SJSA1 (cell line): Measurements from ENCODE around the gene C12orf60. TPM values are rescaled to one million over a fixed set of nuclear protein-coding genes. Genes with fewer than 3 reads are reported as not detected.
A peak's percentile ranks its signal among the peaks of the same experiment; 100 is the strongest.
"Not testable (repeated sequence)": the region's sequence is repeated elsewhere in the genome, so short reads cannot be mapped to it uniquely, and the experiment has no call there.

ENCODE experiments used
- DNase-seq, 2 experiments: peaks; one replicate each; pipeline ENCODE4 v3.0.0-alpha.2; 2015 to 2020; ENCODE audit warnings: low spot score in 2 of 2, low read depth in 1 of 2
- H3K27ac ChIP-seq: fragments of 250-450 bp; sonication (Bioruptor Pico); 2 replicates; pipeline ENCODE4 v1.5.1; 2020; ENCODE audit warnings: mild to moderate bottlenecking, moderate library complexity
- H3K27me3 ChIP-seq: fragments of 250-450 bp; sonication (Bioruptor Pico); replicated peaks from 2 replicates; pipeline ENCODE4 v1.5.1; 2020; ENCODE audit warnings: mild to moderate bottlenecking, moderate library complexity
- H3K36me3 ChIP-seq: fragments of 250-450 bp; sonication (Bioruptor Pico); 2 replicates; pipeline ENCODE4 v1.5.1; 2020; ENCODE audit warnings: mild to moderate bottlenecking
- H3K4me1 ChIP-seq: fragments of 250-450 bp; sonication (Bioruptor Pico); replicated peaks from 2 replicates; pipeline ENCODE4 v1.6.1; 2021; ENCODE audit warnings: mild to moderate bottlenecking
- H3K4me3 ChIP-seq: fragments of 250-450 bp; sonication (Bioruptor Pico); 2 replicates; pipeline ENCODE4 v1.5.1; 2020; ENCODE audit warnings: mild to moderate bottlenecking
- H3K9me3 ChIP-seq: fragments of 250-450 bp; sonication (Bioruptor Pico); replicated peaks from 2 replicates; pipeline ENCODE4 v1.5.1; 2020; ENCODE audit warnings: mild to moderate bottlenecking
- total RNA-seq: library from RNA; depleted of rRNA; stranded (reverse); fragments of >200 nt; shearing (Covaris generic); gene quantifications from 2 replicates; pipeline ENCODE4 v1.2.3, GENCODE V29; 2014; rRNA removed

C12orf60 gene, protein sequence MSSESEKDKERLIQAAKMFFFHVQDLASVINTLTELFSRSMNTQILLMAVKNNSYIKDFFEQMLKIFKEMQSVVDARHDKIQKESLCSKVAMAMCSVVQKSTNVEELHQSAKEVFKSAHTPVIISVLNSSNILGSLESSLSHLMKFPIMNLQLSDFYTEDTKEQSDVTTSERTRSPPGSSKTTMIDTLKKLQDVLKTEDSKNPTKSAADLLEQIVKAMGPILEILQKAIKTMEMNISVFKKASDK
- 0.53 and 1.4 TPM in 2 replicates for total RNA-seq

DNA sequence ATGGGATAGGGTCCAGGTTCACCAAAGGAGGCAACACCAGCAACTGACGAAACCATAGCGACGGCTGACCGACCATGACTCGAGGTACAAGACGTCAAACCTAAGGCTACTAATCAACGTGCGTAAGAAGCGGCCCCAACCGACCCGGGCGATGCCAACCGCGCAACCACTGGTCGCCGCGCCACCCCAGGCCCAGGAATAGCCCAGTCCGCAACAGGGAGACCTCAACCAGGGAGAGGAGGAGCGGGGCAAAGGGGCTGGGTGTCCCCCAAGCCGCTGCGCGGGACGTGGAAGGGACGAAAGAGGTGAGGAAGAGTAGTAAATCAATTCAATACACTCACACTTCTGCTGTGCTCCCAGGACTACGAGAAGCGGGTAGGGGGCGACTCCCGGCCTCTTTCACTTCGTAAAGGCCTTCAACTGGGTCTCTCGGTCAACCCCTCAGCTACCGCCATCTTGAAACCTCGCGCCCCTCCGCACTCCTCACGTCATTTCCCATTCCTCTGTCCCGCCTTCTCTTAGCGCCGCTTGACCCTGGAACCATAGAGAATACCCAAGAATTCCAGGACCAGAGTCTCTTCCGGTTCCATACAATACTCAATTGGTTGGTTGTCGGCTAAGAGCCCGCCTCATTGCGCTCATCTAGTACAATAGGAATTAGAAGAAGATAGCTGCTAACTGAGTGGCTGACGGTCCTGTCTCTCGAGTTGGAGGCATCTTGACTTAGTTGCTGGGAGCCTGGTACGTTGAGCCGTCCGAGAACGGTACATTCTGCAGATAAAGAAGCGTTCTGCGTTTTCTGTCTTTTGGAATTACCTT lies at the start of gene C12orf60, which contains the start of gene WBP11:
C12orf60 (plus strand) TSS at position 660 of the 819 bp plus-strand sequence. CDS start 19,266 bp downstream, outside the sequence.
WBP11 (minus strand) TSS at position 468 of the 819 bp plus-strand sequence. CDS start 2,095 bp downstream, outside the sequence.
- Histone ChIP-seq H3K36me3 (peaks cover 23% of the 10 kb centered on the region), H3K4me3 (peak within 1 kb of the TSS; percentile 78), H3K4me1 (0 out of 2 replicates have a peak, but pooled peaks cover 4% of the 10 kb centered on the region), H3K9me3 (no peaks in the 10 kb centered on the region), H3K27me3 (no peaks in the 10 kb centered on the region), H3K27ac (peak within 1 kb of the TSS; percentile 91)
- DNase-seq = peak; percentile 94 to 95

DNA sequence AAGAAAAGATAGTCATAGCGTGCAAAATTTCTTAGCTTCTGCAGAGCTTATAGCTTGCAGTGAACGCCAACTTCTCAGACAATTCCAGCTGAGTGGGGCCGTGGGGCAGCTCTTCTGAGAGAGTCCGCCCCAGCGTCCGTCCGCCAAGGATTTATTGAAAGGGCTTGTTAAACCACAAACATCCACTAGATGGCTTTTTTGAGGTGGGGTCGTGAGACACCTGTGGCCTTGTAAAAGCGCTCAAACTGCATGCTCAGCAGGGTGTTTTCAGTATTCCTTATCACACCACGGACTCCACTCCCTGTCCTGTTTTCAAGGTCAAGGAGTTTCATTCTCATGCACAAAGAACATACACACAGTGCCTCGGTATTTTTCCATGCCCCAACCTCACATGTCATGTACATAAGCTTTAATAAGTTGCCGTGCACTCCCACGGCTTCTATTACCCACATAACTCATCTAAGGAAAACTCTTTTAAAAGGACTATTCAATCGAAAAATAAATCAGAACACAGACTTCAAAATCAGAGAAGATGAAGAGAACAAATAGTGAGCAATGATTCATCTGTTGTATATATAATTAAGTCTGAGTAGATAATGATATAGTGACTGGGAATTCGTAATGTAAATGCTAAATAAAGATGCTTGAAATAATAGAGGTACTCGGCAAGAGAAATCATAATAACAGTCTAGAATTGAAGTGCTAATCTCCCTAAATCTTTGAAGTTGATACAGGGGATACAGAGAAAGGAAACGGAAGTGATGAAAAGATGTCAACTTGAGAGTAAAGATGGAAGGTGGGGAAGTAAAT lies 46.9 kb upstream of the C12orf60 start:
- no peak for DNase-seq
- no peaks in the 10 kb centered on the region for H3K27me3 ChIP-seq
- no peak overlapping the region for H3K27ac ChIP-seq
- H3K4me3 ChIP-seq = no peak overlapping the region
- no peaks in the 10 kb centered on the region for H3K4me1 ChIP-seq
- H3K36me3 ChIP-seq = 0 out of 2 replicates have a peak, but pooled peaks cover under 1% of the 10 kb centered on the region
- H3K9me3 ChIP-seq = no peaks in the 10 kb centered on the region

DNA sequence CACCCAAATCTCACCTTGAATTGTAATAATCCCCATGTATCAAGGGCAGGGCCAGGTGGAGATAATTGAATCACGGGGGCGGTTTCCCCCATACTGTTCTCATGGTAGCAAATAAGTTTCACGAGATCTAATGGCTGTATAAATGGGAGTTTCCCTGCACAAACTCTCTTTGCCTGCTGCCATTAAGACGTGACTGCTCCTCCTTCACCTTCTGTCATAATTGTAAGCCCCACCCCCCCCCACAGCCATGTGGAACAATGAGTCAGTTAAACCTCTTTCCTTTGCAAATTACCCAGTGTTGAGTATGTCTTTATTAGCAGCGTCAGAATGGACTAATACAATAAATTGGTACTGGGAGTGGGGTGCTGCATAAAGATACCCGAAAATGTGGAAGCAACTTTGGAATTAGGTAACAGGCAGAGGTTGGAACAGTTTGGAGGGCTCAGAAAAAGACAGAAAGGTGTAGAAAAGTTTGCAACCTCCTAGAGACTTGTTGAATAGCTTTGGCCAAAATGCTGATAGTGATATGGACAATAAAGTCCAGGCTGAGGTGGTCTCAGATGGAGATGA lies 43.7 kb upstream of the C12orf60 start:
- DNase-seq, H3K27me3 ChIP-seq, H3K4me3 ChIP-seq, H3K27ac ChIP-seq, H3K9me3 ChIP-seq, H3K4me1 ChIP-seq: not testable (repeated sequence)
- 0 out of 2 replicates have a peak, but pooled peaks cover 11% of the 10 kb centered on the region for H3K36me3 ChIP-seq

DNA sequence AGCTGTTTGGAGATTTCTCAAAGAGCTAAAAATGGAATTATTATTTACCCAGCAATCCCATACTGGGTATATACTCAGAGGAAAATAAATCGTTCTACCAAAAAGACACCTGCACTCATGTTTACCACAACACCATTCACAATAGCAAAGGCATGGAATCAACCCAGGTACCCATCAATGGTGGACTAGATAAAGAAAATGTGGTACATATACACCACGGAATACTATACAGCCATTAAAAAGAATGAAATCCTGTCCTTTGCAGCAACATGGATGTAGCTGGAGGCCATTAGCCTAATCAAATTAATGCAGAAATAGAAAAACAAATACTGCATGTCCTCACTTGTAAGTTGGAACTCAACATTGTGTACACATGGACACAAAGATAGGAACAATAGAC lies 38.1 kb upstream of the C12orf60 start:
- H3K4me1 ChIP-seq = peaks cover 11% of the 10 kb centered on the region
- no peak for DNase-seq
- H3K27ac ChIP-seq = no peak overlapping the region
- H3K4me3 ChIP-seq = no peak overlapping the region
- H3K36me3 ChIP-seq = peaks cover 25% of the 10 kb centered on the region
- H3K9me3 ChIP-seq = no peaks in the 10 kb centered on the region
- no peaks in the 10 kb centered on the region for H3K27me3 ChIP-seq

DNA sequence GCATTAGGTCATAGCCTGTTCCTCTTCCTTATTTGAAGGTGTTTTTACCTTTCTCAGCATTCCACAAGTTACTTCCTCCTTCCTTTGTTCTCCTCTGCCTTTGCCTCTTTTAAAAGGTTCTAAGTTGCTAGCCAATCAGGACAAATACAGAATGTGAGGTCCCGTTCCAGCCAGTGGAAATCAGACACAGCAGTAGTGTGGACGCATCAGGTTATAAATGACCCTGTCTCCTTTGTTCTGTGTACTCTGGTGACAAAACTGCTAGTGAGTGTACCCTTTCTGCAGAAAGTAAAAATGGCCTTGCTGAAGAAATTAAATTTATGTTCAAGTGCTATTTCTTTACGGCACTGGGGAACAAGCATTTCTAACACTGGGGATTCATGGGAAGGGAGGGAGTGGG lies 37.5 kb upstream of the C12orf60 start:
- not testable (repeated sequence) for H3K27me3 ChIP-seq, H3K27ac ChIP-seq

DNA sequence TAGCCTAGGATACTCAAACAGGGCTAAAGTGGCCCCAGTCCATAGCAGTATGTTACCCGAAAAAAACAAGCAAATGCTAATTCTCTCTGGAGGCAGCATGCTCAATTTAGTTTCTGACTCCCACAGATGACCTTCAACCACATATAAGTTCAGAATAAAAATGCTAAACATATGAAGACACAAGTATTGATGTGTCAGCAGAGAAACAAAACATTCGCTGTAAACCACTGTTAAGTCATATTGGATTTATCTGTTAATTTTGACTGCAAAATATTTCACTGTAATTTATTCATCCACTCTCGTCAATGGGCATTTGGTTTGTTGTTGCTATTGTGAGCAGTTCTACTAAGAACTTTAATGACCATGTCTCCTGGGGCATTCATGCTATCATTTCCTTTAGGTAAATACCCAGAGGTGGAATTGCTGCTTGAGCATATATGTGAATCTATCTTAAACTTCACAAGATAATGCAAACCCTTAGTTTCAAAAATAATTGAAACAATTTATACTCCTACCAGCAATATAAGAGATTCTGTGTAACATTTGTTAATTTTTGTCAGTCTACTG lies 36.7 kb upstream of the C12orf60 start:
- Histone ChIP-seq H3K36me3 (peaks cover 23% of the 10 kb centered on the region), H3K9me3 (no peaks in the 10 kb centered on the region)
- DNase-seq = no peak

More for the DNA sequence above, 37.5 kb upstream of the C12orf60 start:
- peaks cover 25% of the 10 kb centered on the region for H3K36me3 ChIP-seq
- not testable (repeated sequence) for H3K9me3 ChIP-seq, H3K4me3 ChIP-seq, DNase-seq
- H3K4me1 ChIP-seq = peaks cover 11% of the 10 kb centered on the region

DNA sequence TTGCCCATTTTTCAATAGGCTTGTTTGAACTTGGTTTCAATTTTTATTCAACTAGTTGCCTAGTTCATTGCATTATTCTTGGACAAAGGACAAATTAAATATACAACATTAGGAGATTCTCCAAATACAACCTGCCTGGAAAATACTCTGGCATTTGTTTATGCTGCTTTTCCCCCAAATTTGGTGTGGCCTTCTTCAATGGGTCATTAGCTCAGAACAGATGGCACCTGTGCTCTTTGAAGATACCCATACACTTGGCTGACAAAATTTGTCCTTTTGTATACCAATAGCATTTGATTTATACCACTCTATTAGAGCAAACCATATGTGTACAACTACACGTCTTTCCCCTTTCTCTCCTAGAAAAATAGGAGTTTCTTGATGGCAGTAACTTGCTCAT lies 35.9 kb upstream of the C12orf60 start:
- H3K27ac ChIP-seq = no peak overlapping the region
- H3K27me3 ChIP-seq = no peaks in the 10 kb centered on the region
- H3K36me3 ChIP-seq = peaks cover 15% of the 10 kb centered on the region
- H3K4me1 ChIP-seq = peaks cover 16% of the 10 kb centered on the region
- no peak overlapping the region for H3K4me3 ChIP-seq
- no peaks in the 10 kb centered on the region for H3K9me3 ChIP-seq
- DNase-seq = no peak

More for the DNA sequence above, 36.7 kb upstream of the C12orf60 start:
- H3K4me3 ChIP-seq = no peak overlapping the region
- H3K27ac ChIP-seq = no peak overlapping the region
- no peaks in the 10 kb centered on the region for H3K27me3 ChIP-seq
- H3K4me1 ChIP-seq = peaks cover 12% of the 10 kb centered on the region

DNA sequence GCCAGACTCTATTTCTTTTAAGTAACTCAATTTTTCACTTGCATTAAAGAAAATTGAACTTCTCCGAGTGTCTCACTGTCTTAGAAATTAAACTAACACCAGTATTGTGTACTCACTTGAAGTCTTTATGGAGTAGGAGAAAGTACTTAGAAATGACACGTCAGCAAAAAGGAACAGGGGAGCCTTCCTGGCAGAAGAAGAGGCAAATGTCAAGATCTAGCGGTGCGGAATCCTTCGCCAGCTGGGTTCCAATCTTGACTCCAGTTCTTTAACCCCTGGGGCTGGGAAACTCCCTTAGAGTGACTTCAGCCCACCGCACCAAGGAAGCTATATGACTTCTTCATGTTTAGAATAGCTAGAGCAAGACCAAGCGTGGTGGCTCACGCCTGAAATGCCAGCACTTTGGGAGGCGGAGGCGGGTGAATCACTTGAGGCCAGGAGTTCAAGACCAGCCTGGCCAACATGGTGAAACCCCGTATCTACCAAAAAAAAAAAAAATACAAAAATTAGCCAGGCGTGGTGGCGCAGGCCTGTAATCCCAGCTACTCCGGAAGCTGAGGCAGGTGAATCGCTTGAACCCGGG lies 34.6 kb upstream of the C12orf60 start:
- DNase-seq = no peak
- peaks cover 14% of the 10 kb centered on the region for H3K36me3 ChIP-seq
- H3K27ac ChIP-seq = no peak overlapping the region
- H3K4me1 ChIP-seq = peaks cover 16% of the 10 kb centered on the region
- H3K27me3 ChIP-seq = no peaks in the 10 kb centered on the region
- H3K4me3 ChIP-seq = peak overlapping the region; percentile 58
- no peaks in the 10 kb centered on the region for H3K9me3 ChIP-seq

DNA sequence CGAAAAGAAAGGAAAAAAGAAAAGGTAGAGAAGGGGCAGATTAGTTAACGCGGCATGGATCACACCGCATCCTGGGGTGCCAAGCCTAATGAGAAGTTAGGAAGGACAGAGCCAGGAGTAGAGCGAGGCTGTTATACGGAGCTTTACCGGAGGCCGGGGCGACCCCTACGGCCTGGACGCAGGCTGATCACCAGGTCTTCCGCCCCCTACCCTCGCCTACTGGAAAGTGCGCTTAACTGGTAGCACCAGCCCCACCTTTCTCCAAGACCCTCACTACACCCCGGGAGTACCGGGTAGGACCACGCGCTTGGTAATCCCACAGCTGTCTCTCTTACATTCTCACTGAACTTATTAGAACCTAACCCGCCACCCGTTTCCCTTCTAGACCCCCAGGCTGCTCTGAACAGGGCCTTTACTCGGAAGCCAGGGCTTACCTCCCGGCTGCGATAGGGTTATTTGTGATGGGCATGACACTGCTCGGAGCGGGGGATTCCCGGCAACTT lies 34.0 kb upstream of the C12orf60 start:
- no peaks in the 10 kb centered on the region for H3K9me3 ChIP-seq
- H3K27me3 ChIP-seq = no peaks in the 10 kb centered on the region
- peaks cover 14% of the 10 kb centered on the region for H3K36me3 ChIP-seq
- DNase-seq = peak in 1 of 2 experiments; percentile 47
- H3K27ac ChIP-seq = no peak overlapping the region
- peak overlapping the region; percentile 58 for H3K4me3 ChIP-seq
- peaks cover 16% of the 10 kb centered on the region for H3K4me1 ChIP-seq

DNA sequence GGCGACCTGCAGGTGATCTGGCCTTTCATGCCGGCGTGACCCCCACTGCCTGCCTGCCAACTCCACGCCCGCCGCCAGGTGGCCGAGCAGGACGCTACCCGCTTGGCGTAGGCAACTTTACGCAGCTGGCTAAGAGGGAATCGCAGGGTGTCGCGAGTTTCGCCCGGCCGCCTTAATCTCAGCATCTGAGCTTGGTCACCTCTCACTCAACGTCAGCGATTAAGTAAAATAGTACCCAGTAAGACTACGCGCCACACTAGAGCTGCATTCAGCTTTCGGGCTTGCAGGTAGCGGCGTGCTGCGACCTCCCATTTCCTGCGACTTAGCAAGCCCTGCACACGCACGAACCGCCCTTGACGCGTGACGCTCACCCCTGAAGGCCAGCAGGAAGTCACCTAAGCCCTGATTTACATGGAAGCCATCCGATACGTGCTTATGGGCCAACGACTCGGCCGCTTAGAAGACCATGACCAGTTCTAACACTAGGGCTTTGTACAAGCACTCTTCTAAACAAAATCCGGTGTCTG lies 33.4 kb upstream of the C12orf60 start:
- peak; percentile 80 to 83 for DNase-seq
- Histone ChIP-seq H3K4me3 (peak overlapping the region; percentile 58), H3K36me3 (peaks cover 14% of the 10 kb centered on the region), H3K4me1 (peaks cover 16% of the 10 kb centered on the region), H3K27ac (peak overlapping the region; percentile 89), H3K27me3 (no peaks in the 10 kb centered on the region), H3K9me3 (no peaks in the 10 kb centered on the region)

DNA sequence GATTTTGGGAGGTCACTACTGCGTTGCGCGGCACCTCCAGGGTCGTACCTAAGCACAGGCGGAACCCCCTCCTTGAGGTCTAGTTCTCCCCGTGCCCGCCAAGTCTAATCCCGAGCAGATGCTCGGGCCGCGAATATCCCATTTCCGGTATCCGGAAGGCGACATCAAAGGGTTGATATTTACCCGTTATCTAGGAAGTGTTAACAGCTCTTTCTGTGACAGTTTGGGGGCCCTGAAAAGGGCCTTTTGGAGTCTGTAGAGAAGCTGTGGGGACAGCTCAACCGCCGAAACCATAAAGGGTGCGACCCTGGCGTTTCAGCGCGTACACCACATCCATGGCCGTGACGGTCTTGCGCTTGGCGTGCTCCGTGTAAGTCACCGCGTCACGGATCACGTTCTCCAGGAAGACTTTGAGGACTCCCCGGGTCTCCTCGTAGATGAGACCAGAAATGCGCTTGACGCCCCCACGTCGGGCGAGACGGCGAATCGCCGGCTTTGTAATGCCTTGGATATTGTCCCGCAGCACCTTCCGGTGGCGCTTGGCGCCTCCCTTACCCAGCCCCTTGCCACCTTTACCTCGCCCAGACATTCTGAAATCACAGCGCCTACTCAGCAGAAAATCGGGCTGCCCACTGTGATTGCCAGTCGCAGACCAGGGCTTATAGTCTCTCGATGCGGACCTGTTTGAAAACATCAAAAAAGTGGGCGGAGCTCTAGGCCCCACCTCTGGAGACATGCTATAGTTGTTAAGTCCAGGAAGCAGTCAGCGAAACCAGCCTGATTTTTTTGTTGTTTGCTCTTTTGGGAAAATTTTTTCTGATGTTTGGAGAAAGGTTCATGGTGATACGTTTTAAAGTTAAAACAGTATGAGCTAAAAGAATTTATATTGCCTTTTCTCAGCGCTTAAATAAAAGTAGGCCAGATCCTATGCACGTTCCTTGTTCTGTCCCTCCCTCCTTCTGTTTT lies 32.7 kb upstream of the C12orf60 start:
- H3K4me1 ChIP-seq = peaks cover 18% of the 10 kb centered on the region
- peak; percentile 91 for DNase-seq
- no peaks in the 10 kb centered on the region for H3K9me3 ChIP-seq
- peaks cover 10% of the 10 kb centered on the region for H3K36me3 ChIP-seq
- no peaks in the 10 kb centered on the region for H3K27me3 ChIP-seq
- H3K4me3 ChIP-seq = peak overlapping the region; percentile 58
- peak overlapping the region; percentile 89 for H3K27ac ChIP-seq
